Brain pericyte (primary cell): ENCODE data around the gene MED26.
A peak's percentile ranks its signal among the peaks of the same experiment; 100 is the strongest.

Source experiments
- DNase-seq: peaks from one replicate; pipeline ENCODE4 v3.0.0-alpha.2; 2012; ENCODE audit warnings: low read depth, low spot score

Gene MED26

DNA sequence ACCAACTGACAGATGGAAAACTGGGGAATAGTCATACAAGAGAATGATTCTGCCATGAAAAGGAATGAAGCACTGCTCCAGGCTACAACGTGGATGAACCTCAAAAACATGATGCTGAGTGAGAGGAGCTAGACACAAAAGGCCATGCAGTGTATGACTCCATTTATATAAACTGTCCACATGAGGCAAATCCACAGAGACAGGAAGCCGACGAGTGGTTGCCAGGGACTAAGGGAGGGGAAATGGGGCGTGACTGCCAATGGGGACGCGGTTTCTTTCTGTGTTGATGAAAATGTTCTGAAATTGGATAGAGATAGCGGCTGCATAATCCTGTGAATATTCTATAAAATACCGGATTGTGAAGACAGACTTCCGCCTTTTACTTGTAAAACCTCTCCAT lies 21.7 kb upstream of the MED26 start:
- no peak for DNase-seq

DNA sequence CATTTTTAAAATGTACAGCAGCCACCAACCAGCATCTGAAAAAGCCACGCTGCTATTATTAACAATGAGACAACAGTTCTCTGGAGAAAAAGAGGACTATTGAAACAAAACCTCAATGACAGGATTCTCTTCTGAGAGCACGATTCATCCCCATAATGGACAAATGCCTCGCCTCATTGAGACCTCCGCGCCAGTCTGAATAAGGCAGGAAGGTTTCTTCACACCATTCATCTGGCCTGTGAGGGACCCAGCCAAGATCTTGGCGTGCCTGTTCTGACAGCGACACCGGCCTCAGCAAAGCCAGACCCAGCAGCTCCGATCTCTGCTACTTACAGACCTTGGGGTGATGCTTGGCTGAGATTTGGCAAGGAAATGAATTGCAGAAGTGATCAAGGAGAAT lies 17.1 kb upstream of the MED26 start:
- DNase-seq, result no peak

DNA sequence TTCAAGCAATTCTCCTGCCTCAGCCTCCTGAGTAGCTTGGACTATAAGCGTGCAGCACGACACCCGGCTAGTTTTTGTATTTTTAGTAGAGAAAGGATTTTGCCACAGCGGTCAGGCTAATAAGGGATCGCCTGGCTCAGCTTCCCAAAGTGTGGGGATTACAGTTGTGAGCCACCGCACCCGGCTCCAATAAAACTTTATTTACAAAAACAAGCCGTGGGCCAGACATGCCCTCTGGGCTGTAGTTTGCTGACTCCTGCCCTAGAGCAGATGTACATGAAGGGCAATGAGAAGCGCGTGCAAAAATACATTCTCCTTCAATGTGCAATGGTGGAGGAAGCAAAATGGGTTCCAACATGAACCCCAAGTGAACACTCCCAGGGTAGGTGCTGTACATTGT lies 13.7 kb upstream of the MED26 start:
- DNase-seq, result no peak

GRCh38 chr19:16640951-16641350 lies 12.9 kb upstream of the MED26 start:
- no peak for DNase-seq

DNA sequence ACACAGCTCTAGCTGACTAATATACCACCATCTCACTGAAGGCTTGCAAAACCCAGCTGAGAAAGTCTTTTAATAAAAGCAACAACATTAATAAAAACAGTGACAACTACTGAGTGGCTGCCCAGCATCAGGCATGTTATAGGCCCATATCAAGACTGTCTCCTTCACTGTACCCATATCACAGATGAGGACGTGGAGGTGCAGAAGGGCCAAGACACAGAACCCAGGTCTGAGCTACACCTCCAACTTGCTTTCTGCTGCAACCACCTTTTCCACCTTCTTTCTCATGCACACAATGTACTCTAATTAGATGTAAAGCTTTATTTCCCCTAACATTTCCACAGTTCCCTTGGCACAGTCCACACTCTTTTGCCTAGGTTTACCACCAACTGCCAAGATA lies 10.7 kb upstream of the MED26 start:
- DNase-seq, result no peak

DNA sequence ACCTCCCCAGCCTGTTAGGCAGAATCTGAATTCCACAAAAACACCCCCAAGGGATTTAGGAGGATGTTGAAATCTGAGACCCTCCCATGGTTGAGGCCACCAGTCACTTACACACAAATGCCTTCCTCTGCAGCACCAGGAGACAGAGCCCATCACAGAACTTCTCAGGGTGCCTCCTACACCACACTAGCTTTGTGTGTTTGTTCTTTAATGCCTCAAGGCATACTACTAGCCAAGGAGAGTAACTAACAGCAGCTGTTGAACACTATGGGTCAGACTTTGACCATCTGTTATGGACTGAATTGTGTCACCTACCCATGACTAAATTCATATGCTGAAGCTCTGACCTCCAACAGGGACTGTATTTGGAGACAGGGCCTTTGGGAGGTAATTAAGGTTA lies 9.5 kb upstream of the MED26 start:
- DNase-seq, result no peak

- no peak for DNase-seq
These were observed 3.5 kb upstream of the MED26 start for GRCh38 chr19:16631465-16631864.

DNA sequence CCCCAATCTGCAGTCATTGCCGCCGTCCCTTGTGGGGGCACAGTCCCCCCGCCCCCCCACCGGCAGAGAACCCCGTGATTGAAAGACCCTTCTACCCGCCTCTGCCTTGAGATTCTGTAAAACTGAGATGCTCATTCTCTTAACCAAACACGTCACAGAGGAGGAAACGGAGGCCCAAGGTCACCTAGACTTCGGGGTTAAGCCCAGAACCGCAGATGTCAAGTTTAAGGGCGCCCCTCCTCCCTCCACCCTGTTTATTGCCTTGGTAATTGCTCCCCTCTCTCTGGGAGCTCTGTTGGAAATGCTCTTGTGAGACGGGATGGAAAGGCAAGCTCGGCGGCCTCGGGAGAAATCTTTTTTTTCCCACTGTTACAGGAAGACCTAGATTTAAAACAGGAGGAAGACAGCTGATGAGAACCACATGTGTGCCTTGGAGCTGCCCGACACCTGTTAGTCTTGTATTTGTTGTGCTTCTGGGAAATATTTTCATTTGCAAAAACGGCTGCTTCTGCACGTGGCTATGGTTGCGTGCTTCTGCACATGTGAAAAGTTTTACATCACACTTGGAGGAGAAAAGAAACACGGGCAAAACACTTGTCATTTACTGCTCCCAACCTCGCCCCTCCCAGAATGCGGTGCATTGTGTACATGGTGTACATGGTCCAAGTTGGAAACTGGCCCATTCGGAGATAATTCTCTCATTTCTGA lies 1.1 kb upstream of the MED26 start:
- DNase-seq, result peak; percentile 55

- no peak for DNase-seq
These were observed 149 bp downstream of the MED26 start for GRCh38 chr19:16627928-16628182.

DNA sequence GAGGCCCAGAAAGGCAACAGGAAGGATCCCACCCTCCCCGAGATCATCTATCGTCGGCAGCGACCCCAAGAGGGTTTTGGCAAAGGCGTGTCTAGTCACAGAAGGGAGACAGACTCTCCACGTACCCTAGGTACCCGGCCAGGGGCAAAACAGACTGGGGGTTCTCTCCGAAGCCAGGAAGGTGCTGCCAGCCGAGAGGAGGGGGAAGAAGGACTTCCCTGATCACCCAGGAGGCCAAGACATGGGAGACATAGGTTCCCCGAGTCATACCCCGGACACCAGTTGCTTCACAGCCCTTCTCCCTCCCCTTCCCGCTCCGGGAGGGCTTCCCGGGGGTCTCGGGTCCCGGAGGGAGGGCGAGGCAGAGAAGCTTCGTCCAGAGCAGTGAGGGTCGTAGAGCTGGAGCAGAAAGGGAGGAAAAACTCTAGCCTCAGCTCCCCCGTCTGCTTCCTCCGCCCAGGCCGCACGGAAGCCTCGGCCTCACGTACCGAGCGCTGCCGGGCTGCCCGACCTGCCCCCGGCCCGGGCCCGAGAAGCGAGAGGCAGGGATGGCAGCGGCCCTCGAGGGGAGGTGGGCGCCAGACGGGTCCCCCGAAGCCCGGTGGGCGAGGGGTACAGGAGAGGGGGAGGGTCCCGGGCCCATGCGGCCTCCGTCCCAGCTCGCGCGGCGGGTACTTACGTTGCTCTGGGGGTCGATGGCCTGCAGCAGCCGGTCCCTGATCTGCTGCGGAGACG lies 644 bp downstream of the MED26 start:
- no peak for DNase-seq

- DNase-seq, result no peak
These were observed 1.2 kb downstream of the MED26 start for GRCh38 chr19:16626796-16627192.

GRCh38 chr19:16625163-16625958 lies 2.6 kb downstream of the MED26 start:
- DNase-seq, result no peak

GRCh38 chr19:16624236-16624635 lies 3.8 kb downstream of the MED26 start:
- DNase-seq, result no peak

DNA sequence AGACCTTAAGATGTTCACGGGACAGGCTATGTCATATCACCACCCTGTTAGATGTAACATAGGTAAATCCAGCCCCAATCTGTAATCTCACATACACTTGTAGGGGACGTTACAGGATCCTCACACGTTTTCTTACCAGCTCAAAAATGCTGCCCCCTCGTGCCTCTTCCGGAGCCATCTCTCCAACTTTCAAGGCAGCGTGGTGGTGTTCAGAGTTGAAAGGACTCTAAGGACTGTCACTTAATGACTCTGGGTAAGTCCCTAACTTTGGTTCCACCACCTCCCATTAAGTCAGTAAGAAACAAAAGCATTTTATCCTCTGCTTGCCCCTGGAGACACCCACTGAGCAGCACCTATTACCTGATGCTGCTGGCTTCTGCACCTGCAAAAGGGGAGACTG lies 4.4 kb downstream of the MED26 start:
- DNase-seq, result no peak

- no peak for DNase-seq
These were observed 4.9 kb downstream of the MED26 start for GRCh38 chr19:16623066-16623465.

DNA sequence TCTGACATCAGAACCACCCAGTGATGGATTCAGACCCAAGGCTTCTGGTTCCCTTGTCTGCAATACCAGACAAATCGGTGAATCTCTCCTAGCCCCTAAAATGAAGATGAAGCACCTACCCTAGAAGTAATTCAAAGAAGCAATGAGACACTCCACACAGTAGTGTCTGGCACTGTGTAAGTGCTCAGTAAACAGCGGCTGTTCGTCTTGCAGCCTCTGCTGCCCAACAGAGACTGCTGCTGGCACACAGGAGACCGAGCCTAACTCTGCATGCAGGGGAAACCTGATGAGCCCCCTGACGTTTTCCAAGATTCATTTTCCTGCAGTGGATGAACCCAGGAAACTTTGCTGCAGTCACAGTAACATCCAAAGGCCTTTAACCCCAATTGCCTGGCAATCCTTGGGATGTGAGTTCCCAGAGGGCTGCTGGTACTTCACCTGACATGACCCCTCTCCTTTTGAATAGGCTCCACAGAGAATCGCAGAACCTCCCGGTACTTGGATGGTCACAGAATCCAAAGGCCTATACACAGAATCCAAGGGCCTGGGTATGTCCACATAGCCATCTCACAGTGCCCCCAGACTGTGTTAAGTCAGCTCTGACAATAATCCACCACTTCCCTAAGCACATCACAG lies 6.7 kb downstream of the MED26 start:
- DNase-seq, result no peak

DNA sequence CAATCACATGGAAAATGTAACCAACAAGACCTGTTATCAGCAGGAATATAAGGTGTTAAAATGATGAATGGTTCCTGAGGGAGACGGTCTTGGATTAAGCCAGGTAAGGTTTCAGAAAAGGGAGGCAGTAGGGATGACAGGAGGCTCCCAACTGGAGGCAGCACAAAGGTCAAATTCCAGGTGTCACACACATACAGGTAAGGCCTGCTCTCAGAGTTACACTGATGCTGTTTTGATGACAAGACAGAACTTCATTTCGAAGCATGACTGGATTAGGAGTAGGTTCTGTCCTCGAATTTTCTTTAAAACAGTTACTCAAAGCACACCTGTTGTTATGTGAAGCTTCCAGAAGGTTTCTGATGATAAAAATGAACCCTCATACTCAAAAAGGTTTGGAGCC lies 7.4 kb downstream of the MED26 start:
- DNase-seq, result no peak

GRCh38 chr19:16620018-16620417 lies 8.0 kb downstream of the MED26 start:
- DNase-seq, result no peak

- DNase-seq, result no peak
These were observed 8.5 kb downstream of the MED26 start for GRCh38 chr19:16619457-16619856.

GRCh38 chr19:16618248-16618647 lies 9.8 kb downstream of the MED26 start:
- no peak for DNase-seq

DNA sequence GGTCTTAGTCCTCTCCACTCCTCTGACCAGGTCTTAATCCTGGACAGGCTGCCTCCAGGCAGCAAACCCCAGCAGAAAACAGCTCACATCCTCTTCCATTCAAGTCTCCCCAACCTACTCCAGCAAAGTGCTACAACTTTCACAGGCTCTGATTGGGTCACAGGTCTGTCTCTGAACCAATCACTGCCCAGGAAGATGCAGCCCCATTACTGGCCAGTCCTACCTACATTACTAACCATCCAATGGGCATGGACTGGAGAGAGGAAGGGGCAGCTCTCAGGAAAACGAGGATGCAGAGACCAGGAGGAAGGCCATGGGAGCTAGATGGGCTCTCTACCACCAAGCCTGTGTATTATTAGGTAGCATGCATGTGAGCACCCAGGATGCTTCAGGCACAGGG lies 12.2 kb downstream of the MED26 start:
- DNase-seq, result no peak

DNA sequence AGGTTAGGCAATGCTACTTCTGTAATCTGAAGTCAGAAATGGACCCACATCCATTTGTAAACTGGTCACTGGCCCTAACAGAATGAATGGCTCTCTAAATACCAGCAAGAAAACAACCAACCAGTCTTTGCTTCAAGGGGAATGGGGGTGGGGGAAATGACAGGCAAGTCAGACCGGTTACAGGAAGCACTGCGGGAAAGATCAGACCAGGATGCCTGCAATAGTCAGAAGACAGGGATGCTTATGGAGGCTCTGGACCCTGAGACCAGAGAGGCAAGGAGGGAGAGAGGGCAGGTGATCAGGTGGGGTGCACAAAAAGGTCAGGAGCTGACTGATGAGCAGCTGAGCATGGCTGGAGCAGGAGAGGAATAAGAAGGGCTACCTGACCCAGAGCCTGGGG lies 13.1 kb downstream of the MED26 start:
- DNase-seq, result no peak

GRCh38 chr19:16613841-16614240 lies 14.2 kb downstream of the MED26 start:
- DNase-seq, result no peak
